DMS79 (cell line): ENCODE results near the gene PALM2AKAP2.
"Not testable (repeated sequence)": the region's sequence is repeated elsewhere in the genome, so short reads cannot be mapped to it uniquely, and the experiment has no call there.

Experiments used
- DNase-seq: peaks from one replicate; lab custom pipeline; 2025; lab: John Stamatoyannopoulos, UW

The PALM2AKAP2 gene

GRCh38 chr9:109805050-109805449 lies 25.1 kb downstream of the PALM2AKAP2 start:
- DNase-seq: no peak

GRCh38 chr9:109806506-109807115 lies 26.6 kb downstream of the PALM2AKAP2 start:
- no peak for DNase-seq

DNA sequence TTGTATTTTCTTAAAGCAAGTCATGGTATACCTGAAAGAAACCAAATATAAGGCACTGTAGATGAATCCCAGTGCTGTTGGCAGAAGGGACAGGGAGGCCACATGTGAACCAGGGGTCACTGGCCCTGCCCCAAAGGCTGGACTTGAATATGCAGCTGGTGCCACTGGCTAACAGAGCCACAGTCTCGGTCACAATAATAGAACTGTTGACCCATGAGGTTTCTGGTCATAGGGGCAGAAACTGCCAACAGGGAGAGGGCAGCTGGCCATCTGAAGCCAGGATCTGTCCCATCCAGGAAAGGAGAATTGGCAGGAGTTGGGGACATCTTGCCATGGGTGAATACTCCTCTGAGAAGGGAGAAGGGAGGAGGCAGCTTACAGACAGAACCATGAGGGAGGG lies 31.9 kb downstream of the PALM2AKAP2 start:
- no peak for DNase-seq

- no peak for DNase-seq
Measured at GRCh38 chr9:109812331-109812730, 32.3 kb downstream of the PALM2AKAP2 start.

DNA sequence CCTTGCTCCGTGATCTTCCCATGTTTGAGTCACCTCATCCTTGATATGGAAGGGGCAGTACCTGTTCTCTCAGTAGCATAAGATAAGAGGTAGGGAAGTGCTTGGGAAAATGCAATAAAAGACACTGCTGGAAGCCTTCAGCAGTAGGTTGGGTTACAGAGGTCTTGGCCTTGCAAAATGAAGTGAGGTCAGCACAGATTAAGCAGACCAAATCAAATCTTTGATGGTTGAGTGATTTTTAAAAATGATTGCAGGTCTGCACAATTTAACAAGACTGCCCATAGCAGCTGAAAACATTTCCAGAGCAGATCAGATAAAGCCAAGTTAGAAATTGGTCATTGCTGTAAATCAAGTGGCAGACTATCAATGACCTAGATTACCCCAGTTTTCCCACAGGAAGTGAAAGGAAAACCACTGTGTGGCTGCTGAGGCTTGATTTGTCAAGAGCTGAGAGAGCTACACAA lies 32.9 kb downstream of the PALM2AKAP2 start:
- DNase-seq: no peak

GRCh38 chr9:109813303-109813702 lies 33.3 kb downstream of the PALM2AKAP2 start:
- DNase-seq: no peak

- DNase-seq: no peak
Measured at GRCh38 chr9:109813829-109814228, 33.8 kb downstream of the PALM2AKAP2 start.

- no peak for DNase-seq
Measured at GRCh38 chr9:109815366-109815947, 35.5 kb downstream of the PALM2AKAP2 start.

DNA sequence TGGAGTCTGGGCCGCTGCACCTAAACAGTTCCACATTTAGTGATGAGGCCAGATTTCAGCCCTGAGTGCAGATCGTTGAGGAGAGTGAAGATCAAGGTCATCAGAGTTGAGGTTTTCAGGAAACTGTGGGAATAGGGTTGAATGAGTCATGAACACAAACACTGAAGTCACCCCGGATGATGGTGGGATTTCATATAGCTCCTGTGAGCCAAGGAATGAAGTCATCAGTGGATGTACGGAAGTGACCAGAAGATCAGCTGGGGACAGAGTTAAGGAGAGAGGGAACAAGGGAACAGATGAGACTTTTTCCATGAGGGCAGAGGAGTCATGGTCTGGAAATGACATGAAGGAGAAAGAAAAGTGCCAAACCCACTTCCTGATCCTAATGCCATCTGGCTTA lies 36.5 kb downstream of the PALM2AKAP2 start:
- no peak for DNase-seq

GRCh38 chr9:109817146-109817845 lies 37.3 kb downstream of the PALM2AKAP2 start:
- DNase-seq: no peak

GRCh38 chr9:109817846-109818472 lies 38.0 kb downstream of the PALM2AKAP2 start:
- no peak for DNase-seq

GRCh38 chr9:109821711-109822110 lies 41.7 kb downstream of the PALM2AKAP2 start:
- no peak for DNase-seq

DNA sequence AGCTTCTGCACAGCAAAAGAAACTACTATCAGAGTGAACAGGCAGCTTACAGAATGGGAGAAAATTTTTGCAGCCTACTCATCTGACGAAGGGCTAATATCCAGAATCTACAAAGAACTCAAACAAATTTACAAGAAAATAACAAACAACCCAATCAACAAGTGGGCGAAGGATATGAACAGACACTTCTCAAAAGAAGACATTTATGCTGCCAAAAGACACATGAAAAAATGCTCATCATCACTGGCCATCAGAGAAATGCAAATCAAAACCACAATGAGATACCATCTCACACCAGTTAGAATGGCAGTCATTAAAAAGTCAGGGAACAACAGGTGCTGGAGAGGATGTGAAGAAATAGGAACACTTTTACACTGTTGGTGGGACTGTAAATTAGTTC lies 45.4 kb downstream of the PALM2AKAP2 start:
- not testable (repeated sequence) for DNase-seq

DNA sequence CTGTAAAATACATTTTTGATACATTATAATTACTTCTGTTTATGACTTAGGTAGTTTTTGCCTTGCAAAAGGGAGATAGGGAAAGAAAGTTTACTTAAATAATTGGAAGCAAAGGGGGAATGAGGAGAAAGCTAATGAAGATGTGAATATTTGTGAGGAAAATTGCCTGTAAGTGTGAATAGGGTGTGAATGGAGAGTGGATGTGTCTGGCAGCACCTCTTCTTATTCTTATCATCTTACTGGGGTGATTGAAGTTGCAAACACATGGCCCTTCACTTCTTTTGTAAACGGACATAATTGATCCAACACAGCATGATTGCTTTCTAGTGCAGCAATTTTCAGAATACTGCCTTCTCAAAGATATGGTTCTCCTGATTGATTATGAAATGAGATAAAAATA lies 46.6 kb downstream of the PALM2AKAP2 start:
- DNase-seq: no peak

GRCh38 chr9:109828254-109828653 lies 48.3 kb downstream of the PALM2AKAP2 start:
- no peak for DNase-seq
